WTC11 (cell line): ENCODE measurements around the gene UMODL1. TPM values are rescaled to one million over a fixed set of nuclear protein-coding genes. Genes with fewer than 3 reads are reported as not detected.

Source experiments
- ATAC-seq: fragments of 200-7000 bp; cut with Tn5 transposase; 2 replicates; pipeline ENCODE4 v1.10.0; 2021; ENCODE audit warnings: mild to moderate bottlenecking, moderate library complexity
- CTCF ChIA-PET: fragments of 300-600 bp; sonication (Branson Sonifier 250); formaldehyde crosslinking; loops from one replicate; lab custom pipeline; 2021; ENCODE audit warnings: antibody characterized with exemption; lab: Charles Lee
- POLR2A ChIA-PET: fragments of 350-600 bp; sonication (Branson Sonifier 250); formaldehyde crosslinking; loops from one replicate; lab custom pipeline; 2021; ENCODE audit warnings: antibody characterized with exemption; lab: Charles Lee
- DNase-seq: peaks from one replicate; pipeline ENCODE4 v3.0.0; 2021; ENCODE audit warnings: low spot score
- H3K27ac Mint-ChIP-seq: 2 replicates; pipeline ENCODE4 v1.8.0; 2021; ENCODE audit warnings: mixed read lengths
- H3K27me3 Mint-ChIP-seq: 2 replicates; pipeline ENCODE4 v1.8.0; 2021; ENCODE audit warnings: low read depth, mild to moderate bottlenecking, moderate library complexity, mixed read lengths
- H3K36me3 Mint-ChIP-seq: 2 replicates; pipeline ENCODE4 v1.8.0; 2021; ENCODE audit warnings: mixed read lengths
- H3K4me1 Mint-ChIP-seq: 2 replicates; pipeline ENCODE4 v1.8.0; 2022; ENCODE audit warnings: mixed read lengths
- H3K4me3 Mint-ChIP-seq: 2 replicates; pipeline ENCODE4 v1.8.0; 2021; ENCODE audit warnings: mild to moderate bottlenecking, moderate library complexity, mixed read lengths
- H3K9me3 Mint-ChIP-seq: 2 replicates; pipeline ENCODE4 v1.8.0; 2021; ENCODE audit warnings: mixed read lengths
- ATF1 ChIP-seq: sonication (generic); formaldehyde crosslinking; IDR thresholded peaks from 2 replicates; pipeline ENCODE4 v1.8.1; 2023; ENCODE audit warnings: mild to moderate bottlenecking, moderate library complexity, missing genetic modification reagents
- CBFB ChIP-seq: sonication (generic); formaldehyde crosslinking; IDR thresholded peaks from 2 replicates; pipeline ENCODE4 v1.8.1; 2022; ENCODE audit warnings: mild to moderate bottlenecking, low read depth, missing genetic modification reagents
- ETV6 ChIP-seq: sonication (generic); formaldehyde crosslinking; IDR thresholded peaks from 2 replicates; pipeline ENCODE4 v1.8.1; 2022; ENCODE audit warnings: mild to moderate bottlenecking, missing genetic modification reagents
- HMGA2 ChIP-seq: fragments of 250-450 bp; sonication (Bioruptor Pico); IDR thresholded peaks from 2 replicates; pipeline ENCODE4 v1.4.0; 2021; ENCODE audit warnings: mild to moderate bottlenecking, moderate library complexity
- MXD4 ChIP-seq: fragments of 250-450 bp; sonication (Bioruptor Pico); IDR thresholded peaks from 2 replicates; pipeline ENCODE4 v1.8.0; 2021; ENCODE audit warnings: mild to moderate bottlenecking, moderate library complexity, borderline replicate concordance
- MYBL2 ChIP-seq: sonication (generic); formaldehyde crosslinking; IDR thresholded peaks from 2 replicates; pipeline ENCODE4 v1.8.1; 2023; ENCODE audit warnings: mild to moderate bottlenecking, moderate library complexity, missing genetic modification reagents
- RORB ChIP-seq: fragments of 250-450 bp; sonication (Bioruptor Pico); IDR thresholded peaks from 2 replicates; pipeline ENCODE4 v1.9.0; 2021; ENCODE audit warnings: mild to moderate bottlenecking
- SMAD4 ChIP-seq: sonication (generic); formaldehyde crosslinking; IDR thresholded peaks from 2 replicates; pipeline ENCODE4 v1.8.0; 2022; ENCODE audit warnings: mild to moderate bottlenecking, missing genetic modification reagents
- SP1 ChIP-seq: sonication (generic); formaldehyde crosslinking; conservative IDR thresholded peaks from 2 replicates; pipeline ENCODE4 v1.8.1; 2022; ENCODE audit warnings: missing genetic modification reagents
- ZNF219 ChIP-seq: sonication (generic); formaldehyde crosslinking; IDR thresholded peaks from 2 replicates; pipeline ENCODE4 v1.8.0; 2023; ENCODE audit warnings: missing genetic modification reagents, mild to moderate bottlenecking, borderline replicate concordance
- ZNF396 ChIP-seq: fragments of 250-450 bp; sonication (Bioruptor Pico); IDR thresholded peaks from 2 replicates; pipeline ENCODE4 v1.8.0; 2021; ENCODE audit warnings: mild to moderate bottlenecking, moderate library complexity, borderline replicate concordance
- ZNF416 ChIP-seq: fragments of 250-450 bp; sonication (Bioruptor Pico); IDR thresholded peaks from 2 replicates; pipeline ENCODE4 v1.9.0; 2021; ENCODE audit warnings: mild to moderate bottlenecking, inconsistent platforms
- ZNF671 ChIP-seq: fragments of 250-450 bp; sonication (Bioruptor Pico); IDR thresholded peaks from 2 replicates; pipeline ENCODE4 v1.8.0; 2021; ENCODE audit warnings: mild to moderate bottlenecking
- total RNA-seq: library from RNA; stranded (reverse); gene quantifications from 3 replicates; pipeline ENCODE4 v1.2.3, GENCODE V29; 2021
- TF ChIP-seq, protein P1 (sequence below): fragments of 250-450 bp; sonication (Bioruptor Pico); IDR thresholded peaks from 2 replicates; pipeline ENCODE4 v1.9.0; 2021; ENCODE audit warnings: moderate library complexity, mild to moderate bottlenecking, inconsistent platforms, borderline replicate concordance
- TF ChIP-seq, protein P2 (sequence below): sonication (generic); formaldehyde crosslinking; IDR thresholded peaks from 2 replicates; pipeline ENCODE4 v1.8.1; 2022; ENCODE audit warnings: mild to moderate bottlenecking, missing genetic modification reagents, moderate library complexity, borderline replicate concordance
- TF ChIP-seq, protein P3 (sequence below): sonication (generic); formaldehyde crosslinking; IDR thresholded peaks from 2 replicates; pipeline ENCODE4 v1.8.1; 2023; ENCODE audit warnings: mild to moderate bottlenecking, moderate library complexity, missing genetic modification reagents
- TF ChIP-seq, protein P4 (sequence below): fragments of 250-450 bp; sonication (Bioruptor Pico); IDR thresholded peaks from 2 replicates; pipeline ENCODE4 v1.8.0; 2021; ENCODE audit warnings: mild to moderate bottlenecking
- TF ChIP-seq, protein P5 (sequence below): sonication (generic); formaldehyde crosslinking; IDR thresholded peaks from 2 replicates; pipeline ENCODE4 v1.8.1; 2022; ENCODE audit warnings: low read depth, missing genetic modification reagents, borderline replicate concordance
- TF ChIP-seq, protein P6 (sequence below): sonication (generic); formaldehyde crosslinking; IDR thresholded peaks from 2 replicates; pipeline ENCODE4 v1.8.1; 2022; ENCODE audit warnings: missing genetic modification reagents, borderline replicate concordance
- TF ChIP-seq, protein P7 (sequence below): sonication (generic); formaldehyde crosslinking; conservative IDR thresholded peaks from 2 replicates; pipeline ENCODE4 v1.8.1; 2023; ENCODE audit warnings: mild to moderate bottlenecking, low read depth, missing genetic modification reagents, moderate library complexity
- TF ChIP-seq, protein P8 (sequence below): fragments of 250-450 bp; sonication (Bioruptor Pico); IDR thresholded peaks from 2 replicates; pipeline ENCODE4 v1.9.0; 2021; ENCODE audit warnings: mild to moderate bottlenecking

UMODL1 gene
- total RNA-seq, 1 experiment from 2014 or later, result not detected

DNA sequence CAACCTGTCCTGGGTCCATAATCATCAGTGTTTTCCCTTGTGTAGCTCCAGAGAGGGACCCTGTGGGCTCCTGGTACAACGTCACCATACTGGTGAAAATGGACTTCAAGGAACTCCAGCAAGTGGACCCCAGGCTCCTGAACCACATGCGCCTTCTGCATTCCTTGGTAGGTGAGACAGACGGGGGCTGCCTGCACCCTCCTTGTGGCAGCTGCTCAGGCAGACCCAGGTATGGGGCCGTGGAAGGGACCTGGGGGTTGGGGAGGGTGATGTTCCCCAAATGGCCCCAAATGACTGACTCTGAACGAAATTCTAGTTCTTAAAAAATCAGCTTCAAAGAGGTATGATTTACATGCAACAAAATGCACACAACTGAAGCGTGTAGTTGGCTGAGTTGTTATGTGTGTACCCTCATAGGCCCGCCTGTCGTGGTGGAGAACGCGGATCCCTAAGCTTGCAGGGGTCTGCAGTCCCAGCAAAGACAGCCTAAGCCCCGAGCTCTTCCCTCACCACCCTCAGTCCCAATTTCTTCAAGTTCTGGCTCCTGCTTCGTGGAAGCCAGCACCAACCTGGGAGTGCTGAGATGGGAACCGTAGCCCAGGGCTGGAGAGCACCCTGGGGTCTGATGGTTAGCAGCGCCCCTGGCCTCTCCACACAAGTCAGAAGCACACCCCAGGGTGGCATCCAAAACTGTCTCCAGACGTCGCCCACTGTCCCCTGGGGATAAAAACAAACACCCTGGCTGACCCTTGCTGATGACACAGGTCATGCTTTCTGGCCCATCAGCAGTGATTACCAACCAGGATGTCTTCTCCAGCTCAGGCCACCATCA is 14.3 kb downstream of the UMODL1 start (continued):
- TF ChIP-seq, protein P1, sequence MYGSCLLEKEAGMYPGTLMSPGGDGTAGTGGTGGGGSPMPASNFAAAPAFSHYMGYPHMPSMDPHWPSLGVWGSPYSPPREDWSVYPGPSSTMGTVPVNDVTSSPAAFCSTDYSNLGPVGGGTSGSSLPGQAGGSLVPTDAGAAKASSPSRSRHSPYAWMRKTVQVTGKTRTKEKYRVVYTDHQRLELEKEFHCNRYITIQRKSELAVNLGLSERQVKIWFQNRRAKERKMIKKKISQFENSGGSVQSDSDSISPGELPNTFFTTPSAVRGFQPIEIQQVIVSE (CRISPR knock-in tag), result no peak
- TF ChIP-seq RORB (CRISPR knock-in tag), result no peak
- no peak for TF ChIP-seq SMAD4 (CRISPR knock-in tag)
- TF ChIP-seq ATF1, result no peak
- no peak for TF ChIP-seq SP1

DNA sequence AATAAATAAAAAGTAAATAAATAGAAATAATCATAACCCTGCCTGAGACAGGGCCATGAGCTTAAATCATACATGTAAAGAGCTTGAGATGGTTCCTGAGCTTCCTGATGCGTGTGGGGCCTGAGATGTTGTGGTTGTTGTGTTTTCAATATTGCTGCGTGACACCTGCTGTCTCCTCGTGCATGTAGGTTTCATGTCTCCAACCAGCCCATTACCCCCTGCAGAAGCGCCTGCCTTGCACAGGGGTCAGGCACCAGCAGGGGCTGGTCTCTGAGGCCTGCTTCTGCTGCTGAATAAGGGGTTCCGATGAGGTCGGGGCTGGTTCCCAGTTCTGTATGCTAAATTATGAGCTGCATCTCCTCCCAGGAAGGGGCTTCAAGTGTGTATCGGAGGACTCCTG is 15.9 kb downstream of the UMODL1 start:
- Mint-ChIP-seq H3K36me3 (no peaks in the 10 kb centered on the region), H3K27me3 (peaks cover 6% of the 10 kb centered on the region), H3K27ac (no peak overlapping the region)
- CTCF ChIA-PET, result interaction anchor here (1.0 to 1.2 kb wide), 2 partner anchors 13 to 30 kb away, joined by 3 to 4 read pairs; no protein-coding TSS in a partner anchor
- POLR2A ChIA-PET, result no interaction called here
- TF ChIP-seq ZNF396 (CRISPR knock-in tag) (no peak), SP1 (no peak)
- TF ChIP-seq, protein P2, sequence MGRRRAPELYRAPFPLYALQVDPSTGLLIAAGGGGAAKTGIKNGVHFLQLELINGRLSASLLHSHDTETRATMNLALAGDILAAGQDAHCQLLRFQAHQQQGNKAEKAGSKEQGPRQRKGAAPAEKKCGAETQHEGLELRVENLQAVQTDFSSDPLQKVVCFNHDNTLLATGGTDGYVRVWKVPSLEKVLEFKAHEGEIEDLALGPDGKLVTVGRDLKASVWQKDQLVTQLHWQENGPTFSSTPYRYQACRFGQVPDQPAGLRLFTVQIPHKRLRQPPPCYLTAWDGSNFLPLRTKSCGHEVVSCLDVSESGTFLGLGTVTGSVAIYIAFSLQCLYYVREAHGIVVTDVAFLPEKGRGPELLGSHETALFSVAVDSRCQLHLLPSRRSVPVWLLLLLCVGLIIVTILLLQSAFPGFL (CRISPR knock-in tag), result no peak
- TF ChIP-seq, all 79 proteins: peak for 0
- Mint-ChIP-seq H3K9me3 (no peaks in the 10 kb centered on the region), H3K4me3 (no peak overlapping the region), H3K4me1 (peaks cover 6% of the 10 kb centered on the region)
- no peak for DNase-seq
- ATAC-seq, result no peak

DNA sequence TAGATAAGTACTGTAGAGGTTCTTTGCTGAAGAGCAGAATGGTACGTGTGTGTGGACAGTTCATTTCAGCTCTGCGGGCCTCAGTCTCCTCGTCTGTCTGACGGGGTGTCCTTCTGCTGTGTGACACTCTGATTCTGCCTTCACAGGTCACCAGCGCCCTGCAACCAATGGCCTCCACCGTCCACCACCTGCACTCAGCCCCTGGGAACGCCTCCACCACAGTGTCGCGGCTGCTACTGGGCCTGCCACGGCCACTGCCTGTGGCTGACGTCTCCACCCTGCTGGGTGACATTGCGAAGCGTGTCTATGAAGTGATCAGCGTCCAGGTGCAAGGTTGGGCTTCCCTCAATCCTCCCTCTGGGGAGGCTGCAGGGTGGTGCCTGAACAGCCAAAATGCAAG is 17.0 kb downstream of the UMODL1 start:
- ATAC-seq (no peak), DNase-seq (no peak)
- Mint-ChIP-seq H3K4me1 (peaks cover 12% of the 10 kb centered on the region), H3K36me3 (no peaks in the 10 kb centered on the region), H3K4me3 (no peak overlapping the region), H3K27ac (no peak overlapping the region), H3K9me3 (no peaks in the 10 kb centered on the region), H3K27me3 (peaks cover 6% of the 10 kb centered on the region)
- ChIA-PET CTCF (no interaction called here), POLR2A (no interaction called here)
- TF ChIP-seq, protein P3, sequence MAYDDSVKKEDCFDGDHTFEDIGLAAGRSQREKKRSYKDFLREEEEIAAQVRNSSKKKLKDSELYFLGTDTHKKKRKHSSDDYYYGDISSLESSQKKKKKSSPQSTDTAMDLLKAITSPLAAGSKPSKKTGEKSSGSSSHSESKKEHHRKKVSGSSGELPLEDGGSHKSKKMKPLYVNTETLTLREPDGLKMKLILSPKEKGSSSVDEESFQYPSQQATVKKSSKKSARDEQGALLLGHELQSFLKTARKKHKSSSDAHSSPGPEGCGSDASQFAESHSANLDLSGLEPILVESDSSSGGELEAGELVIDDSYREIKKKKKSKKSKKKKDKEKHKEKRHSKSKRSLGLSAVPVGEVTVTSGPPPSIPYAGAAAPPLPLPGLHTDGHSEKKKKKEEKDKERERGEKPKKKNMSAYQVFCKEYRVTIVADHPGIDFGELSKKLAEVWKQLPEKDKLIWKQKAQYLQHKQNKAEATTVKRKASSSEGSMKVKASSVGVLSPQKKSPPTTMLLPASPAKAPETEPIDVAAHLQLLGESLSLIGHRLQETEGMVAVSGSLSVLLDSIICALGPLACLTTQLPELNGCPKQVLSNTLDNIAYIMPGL, result no peak
- TF ChIP-seq HMGA2 (CRISPR knock-in tag) (no peak), RORB (CRISPR knock-in tag) (no peak), CBFB (CRISPR knock-in tag) (no peak), SP1 (no peak), MYBL2 (no peak), ZNF416 (CRISPR knock-in tag) (no peak), MXD4 (CRISPR knock-in tag) (no peak), ETV6 (no peak), ZNF671 (no peak), ZNF219 (CRISPR knock-in tag) (no peak)
- TF ChIP-seq, protein P4, sequence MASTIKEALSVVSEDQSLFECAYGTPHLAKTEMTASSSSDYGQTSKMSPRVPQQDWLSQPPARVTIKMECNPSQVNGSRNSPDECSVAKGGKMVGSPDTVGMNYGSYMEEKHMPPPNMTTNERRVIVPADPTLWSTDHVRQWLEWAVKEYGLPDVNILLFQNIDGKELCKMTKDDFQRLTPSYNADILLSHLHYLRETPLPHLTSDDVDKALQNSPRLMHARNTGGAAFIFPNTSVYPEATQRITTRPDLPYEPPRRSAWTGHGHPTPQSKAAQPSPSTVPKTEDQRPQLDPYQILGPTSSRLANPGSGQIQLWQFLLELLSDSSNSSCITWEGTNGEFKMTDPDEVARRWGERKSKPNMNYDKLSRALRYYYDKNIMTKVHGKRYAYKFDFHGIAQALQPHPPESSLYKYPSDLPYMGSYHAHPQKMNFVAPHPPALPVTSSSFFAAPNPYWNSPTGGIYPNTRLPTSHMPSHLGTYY (CRISPR knock-in tag), result no peak
- TF ChIP-seq, protein P5, sequence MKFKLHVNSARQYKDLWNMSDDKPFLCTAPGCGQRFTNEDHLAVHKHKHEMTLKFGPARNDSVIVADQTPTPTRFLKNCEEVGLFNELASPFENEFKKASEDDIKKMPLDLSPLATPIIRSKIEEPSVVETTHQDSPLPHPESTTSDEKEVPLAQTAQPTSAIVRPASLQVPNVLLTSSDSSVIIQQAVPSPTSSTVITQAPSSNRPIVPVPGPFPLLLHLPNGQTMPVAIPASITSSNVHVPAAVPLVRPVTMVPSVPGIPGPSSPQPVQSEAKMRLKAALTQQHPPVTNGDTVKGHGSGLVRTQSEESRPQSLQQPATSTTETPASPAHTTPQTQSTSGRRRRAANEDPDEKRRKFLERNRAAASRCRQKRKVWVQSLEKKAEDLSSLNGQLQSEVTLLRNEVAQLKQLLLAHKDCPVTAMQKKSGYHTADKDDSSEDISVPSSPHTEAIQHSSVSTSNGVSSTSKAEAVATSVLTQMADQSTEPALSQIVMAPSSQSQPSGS (CRISPR knock-in tag), result no peak
- TF ChIP-seq, protein P6, sequence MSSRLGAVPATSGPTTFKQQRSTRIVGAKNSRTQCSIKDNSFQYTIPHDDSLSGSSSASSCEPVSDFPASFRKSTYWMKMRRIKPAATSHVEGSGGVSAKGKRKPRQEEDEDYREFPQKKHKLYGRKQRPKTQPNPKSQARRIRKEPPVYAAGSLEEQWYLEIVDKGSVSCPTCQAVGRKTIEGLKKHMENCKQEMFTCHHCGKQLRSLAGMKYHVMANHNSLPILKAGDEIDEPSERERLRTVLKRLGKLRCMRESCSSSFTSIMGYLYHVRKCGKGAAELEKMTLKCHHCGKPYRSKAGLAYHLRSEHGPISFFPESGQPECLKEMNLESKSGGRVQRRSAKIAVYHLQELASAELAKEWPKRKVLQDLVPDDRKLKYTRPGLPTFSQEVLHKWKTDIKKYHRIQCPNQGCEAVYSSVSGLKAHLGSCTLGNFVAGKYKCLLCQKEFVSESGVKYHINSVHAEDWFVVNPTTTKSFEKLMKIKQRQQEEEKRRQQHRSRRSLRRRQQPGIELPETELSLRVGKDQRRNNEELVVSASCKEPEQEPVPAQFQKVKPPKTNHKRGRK (CRISPR knock-in tag), result no peak
- TF ChIP-seq, protein P7, sequence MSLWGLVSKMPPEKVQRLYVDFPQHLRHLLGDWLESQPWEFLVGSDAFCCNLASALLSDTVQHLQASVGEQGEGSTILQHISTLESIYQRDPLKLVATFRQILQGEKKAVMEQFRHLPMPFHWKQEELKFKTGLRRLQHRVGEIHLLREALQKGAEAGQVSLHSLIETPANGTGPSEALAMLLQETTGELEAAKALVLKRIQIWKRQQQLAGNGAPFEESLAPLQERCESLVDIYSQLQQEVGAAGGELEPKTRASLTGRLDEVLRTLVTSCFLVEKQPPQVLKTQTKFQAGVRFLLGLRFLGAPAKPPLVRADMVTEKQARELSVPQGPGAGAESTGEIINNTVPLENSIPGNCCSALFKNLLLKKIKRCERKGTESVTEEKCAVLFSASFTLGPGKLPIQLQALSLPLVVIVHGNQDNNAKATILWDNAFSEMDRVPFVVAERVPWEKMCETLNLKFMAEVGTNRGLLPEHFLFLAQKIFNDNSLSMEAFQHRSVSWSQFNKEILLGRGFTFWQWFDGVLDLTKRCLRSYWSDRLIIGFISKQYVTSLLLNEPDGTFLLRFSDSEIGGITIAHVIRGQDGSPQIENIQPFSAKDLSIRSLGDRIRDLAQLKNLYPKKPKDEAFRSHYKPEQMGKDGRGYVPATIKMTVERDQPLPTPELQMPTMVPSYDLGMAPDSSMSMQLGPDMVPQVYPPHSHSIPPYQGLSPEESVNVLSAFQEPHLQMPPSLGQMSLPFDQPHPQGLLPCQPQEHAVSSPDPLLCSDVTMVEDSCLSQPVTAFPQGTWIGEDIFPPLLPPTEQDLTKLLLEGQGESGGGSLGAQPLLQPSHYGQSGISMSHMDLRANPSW, result no peak
- TF ChIP-seq, protein P8, sequence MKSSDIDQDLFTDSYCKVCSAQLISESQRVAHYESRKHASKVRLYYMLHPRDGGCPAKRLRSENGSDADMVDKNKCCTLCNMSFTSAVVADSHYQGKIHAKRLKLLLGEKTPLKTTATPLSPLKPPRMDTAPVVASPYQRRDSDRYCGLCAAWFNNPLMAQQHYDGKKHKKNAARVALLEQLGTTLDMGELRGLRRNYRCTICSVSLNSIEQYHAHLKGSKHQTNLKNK, result no peak
